ENCODE data around the gene HBA2. TPM values are rescaled to one million over a fixed set of nuclear protein-coding genes. Genes with fewer than 3 reads are reported as not detected.
"Not testable (repeated sequence)": the region's sequence is repeated elsewhere in the genome, so short reads cannot be mapped to it uniquely, and the experiment has no call there.

The HBA2 gene
- total RNA-seq, 3 donors from 2014 or later (not counting 1 experiment from before 2014, with no cell fraction given) = 3.2 to 9.9 TPM; not detected in 1

DNA sequence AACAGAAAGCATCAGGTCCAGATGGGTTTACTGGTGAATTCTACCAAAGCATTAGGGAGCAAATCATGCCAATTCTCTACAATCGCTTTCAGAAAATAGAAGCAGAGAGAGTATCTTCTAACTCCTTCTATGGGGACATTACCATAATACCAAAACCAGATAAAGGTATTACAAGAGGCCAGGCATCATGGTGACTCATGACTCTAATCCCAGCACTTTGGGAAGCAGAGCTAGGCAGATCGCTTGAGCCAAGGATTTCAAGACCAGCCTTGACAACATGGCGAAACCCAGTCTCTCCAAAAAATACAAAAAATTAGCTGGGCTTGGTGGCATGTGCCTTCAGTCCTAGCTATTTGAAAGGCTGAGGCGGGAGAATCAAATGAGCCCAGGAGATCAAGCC is 30.6 kb downstream of the HBA2 start:
- peaks cover 15% of the 10 kb centered on the region for H3K36me3 Mint-ChIP-seq

DNA sequence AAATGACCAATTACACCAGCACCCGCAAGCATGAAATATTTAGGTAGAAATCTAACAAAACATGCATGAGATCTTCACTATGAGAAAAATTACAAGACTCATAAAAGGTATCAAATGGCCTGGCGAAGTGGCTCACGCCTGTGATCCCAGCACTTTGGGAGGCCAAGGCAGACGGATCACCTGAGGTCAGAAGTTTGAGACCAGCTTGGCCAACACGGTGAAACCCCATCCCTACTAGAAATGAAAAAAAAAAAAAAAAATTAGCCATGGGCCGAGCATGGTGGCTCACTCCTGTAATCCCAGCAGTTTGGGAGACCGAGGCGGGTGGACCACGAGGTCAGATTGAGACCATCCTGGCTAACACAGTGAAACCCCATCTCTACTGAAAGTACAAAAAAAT is 31.4 kb downstream of the HBA2 start:
- H3K27ac Mint-ChIP-seq; H3K4me1 ChIP-seq (ENCODE audit: control insufficient read depth, insufficient read depth, low read length); H3K4me3 Mint-ChIP-seq; H3K27me3 Mint-ChIP-seq (ENCODE audit: low read depth in 2 of 2); H3K4me3 ChIP-seq (ENCODE audit: low read length); H3K9me3 Mint-ChIP-seq; intact Hi-C loops (cut with micrococcal nuclease); H3K27me3 ChIP-seq (ENCODE audit: control insufficient read depth, insufficient read depth, low read length); DNase-seq; H3K27ac ChIP-seq (ENCODE audit: low read length); H3K9me3 ChIP-seq (ENCODE audit: control insufficient read depth, insufficient read depth, low read length); ATAC-seq; H3K4me1 Mint-ChIP-seq: not testable (repeated sequence)
- peaks cover 65% of the 10 kb centered on the region for H3K36me3 ChIP-seq (ENCODE audit: control insufficient read depth, insufficient read depth, low read length)
- 94% methylated on average over 9 of the region's 9 CpGs for WGBS (ENCODE audit: insufficient coverage)
- H3K36me3 Mint-ChIP-seq = peaks cover 21% of the 10 kb centered on the region

More for the DNA sequence above, 30.6 kb downstream of the HBA2 start:
- ATAC-seq = no peak
- H3K4me3 ChIP-seq (ENCODE audit: low read length) = no peak overlapping the region
- intact Hi-C loops (cut with micrococcal nuclease) = no loop called here
- no peak overlapping the region for H3K27ac ChIP-seq (ENCODE audit: low read length)
- TF ChIP-seq, protein P1, sequence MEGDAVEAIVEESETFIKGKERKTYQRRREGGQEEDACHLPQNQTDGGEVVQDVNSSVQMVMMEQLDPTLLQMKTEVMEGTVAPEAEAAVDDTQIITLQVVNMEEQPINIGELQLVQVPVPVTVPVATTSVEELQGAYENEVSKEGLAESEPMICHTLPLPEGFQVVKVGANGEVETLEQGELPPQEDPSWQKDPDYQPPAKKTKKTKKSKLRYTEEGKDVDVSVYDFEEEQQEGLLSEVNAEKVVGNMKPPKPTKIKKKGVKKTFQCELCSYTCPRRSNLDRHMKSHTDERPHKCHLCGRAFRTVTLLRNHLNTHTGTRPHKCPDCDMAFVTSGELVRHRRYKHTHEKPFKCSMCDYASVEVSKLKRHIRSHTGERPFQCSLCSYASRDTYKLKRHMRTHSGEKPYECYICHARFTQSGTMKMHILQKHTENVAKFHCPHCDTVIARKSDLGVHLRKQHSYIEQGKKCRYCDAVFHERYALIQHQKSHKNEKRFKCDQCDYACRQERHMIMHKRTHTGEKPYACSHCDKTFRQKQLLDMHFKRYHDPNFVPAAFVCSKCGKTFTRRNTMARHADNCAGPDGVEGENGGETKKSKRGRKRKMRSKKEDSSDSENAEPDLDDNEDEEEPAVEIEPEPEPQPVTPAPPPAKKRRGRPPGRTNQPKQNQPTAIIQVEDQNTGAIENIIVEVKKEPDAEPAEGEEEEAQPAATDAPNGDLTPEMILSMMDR (IDR thresholded peaks at IDR 0.05) = no peak
- whole genome bisulfite sequencing (ENCODE audit: insufficient coverage) = 99% methylated on average over 4 of the region's 4 CpGs
- no peaks in the 10 kb centered on the region for H3K9me3 ChIP-seq (ENCODE audit: control insufficient read depth, insufficient read depth, low read length)
- H3K4me1 Mint-ChIP-seq = peaks cover 0 to 4% of the 10 kb centered on the region in 2 donors
- no peak overlapping the region for H3K4me3 Mint-ChIP-seq
- H3K27ac Mint-ChIP-seq = no peak overlapping the region
- no peaks in the 10 kb centered on the region for H3K27me3 Mint-ChIP-seq (ENCODE audit: low read depth in 2 of 2)
- no peaks in the 10 kb centered on the region for H3K27me3 ChIP-seq (ENCODE audit: control insufficient read depth, insufficient read depth, low read length)
- H3K4me1 ChIP-seq (ENCODE audit: control insufficient read depth, insufficient read depth, low read length) = no peaks in the 10 kb centered on the region
- H3K36me3 ChIP-seq (ENCODE audit: control insufficient read depth, insufficient read depth, low read length) = peaks cover 66% of the 10 kb centered on the region
- no peaks in the 10 kb centered on the region for H3K9me3 Mint-ChIP-seq
- DNase-seq = no peak

DNA sequence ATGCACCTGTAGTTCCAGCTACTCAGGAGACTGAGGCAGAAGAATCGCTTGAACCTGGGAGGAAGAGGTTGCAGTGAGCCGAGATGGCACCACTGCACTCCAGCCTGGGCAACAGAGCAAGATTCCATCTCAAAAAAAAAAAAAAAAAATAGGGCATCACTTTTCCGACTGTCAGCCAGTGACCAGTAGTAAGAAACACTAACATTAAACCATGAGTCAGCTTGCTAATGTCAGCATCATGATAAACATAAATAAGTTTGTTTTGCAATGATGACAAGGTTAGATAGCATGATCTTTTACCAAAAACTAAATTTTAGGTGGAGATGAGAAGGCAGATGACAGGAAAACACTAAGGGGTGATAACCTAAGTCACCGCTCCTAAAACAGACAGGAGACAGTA is 36.7 kb downstream of the HBA2 start:
- H3K4me3 ChIP-seq (ENCODE audit: low read length); H3K27ac ChIP-seq (ENCODE audit: low read length); ATAC-seq; H3K27me3 ChIP-seq (ENCODE audit: control insufficient read depth, insufficient read depth, low read length); H3K4me3 Mint-ChIP-seq; H3K27ac Mint-ChIP-seq; H3K9me3 Mint-ChIP-seq; intact Hi-C loops (cut with micrococcal nuclease); H3K27me3 Mint-ChIP-seq (ENCODE audit: low read depth in 2 of 2); DNase-seq; H3K4me1 ChIP-seq (ENCODE audit: control insufficient read depth, insufficient read depth, low read length); H3K4me1 Mint-ChIP-seq; H3K9me3 ChIP-seq (ENCODE audit: control insufficient read depth, insufficient read depth, low read length): not testable (repeated sequence)
- peaks cover 64% of the 10 kb centered on the region for H3K36me3 ChIP-seq (ENCODE audit: control insufficient read depth, insufficient read depth, low read length)
- 97% methylated on average over 3 of the region's 4 CpGs for WGBS (ENCODE audit: insufficient coverage)
- H3K36me3 Mint-ChIP-seq = peaks cover 21% of the 10 kb centered on the region

DNA sequence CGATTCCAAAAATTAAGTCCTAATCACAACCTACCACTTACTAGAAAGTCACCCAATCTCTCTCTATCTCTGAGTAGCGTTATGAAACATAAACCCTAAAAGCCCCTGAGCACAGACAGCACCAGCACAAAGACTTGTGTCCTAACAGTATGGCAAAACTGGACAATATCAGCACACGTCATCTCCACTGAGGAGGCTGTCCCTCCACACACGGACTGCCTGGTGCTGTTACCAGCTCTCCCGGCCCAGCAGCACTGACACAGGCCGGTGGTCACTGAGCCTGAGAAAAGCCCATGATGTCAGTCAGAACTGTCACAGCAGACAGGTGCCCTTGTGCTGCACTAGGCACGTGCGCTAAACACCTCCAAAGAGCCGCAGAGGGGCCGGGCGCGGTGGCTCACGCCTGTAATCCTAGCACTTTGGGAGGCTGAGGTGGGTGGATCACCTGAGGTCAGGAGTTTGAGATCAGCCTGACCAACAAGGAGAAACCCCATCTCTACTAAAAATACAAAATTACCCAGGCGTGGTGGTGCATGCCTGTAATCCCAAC is 39.0 kb downstream of the HBA2 start:
- H3K9me3 Mint-ChIP-seq; H3K27ac ChIP-seq (ENCODE audit: low read length); H3K9me3 ChIP-seq (ENCODE audit: control insufficient read depth, insufficient read depth, low read length); H3K27me3 Mint-ChIP-seq (ENCODE audit: low read depth in 2 of 2); DNase-seq; H3K4me3 ChIP-seq (ENCODE audit: low read length); H3K4me1 ChIP-seq (ENCODE audit: control insufficient read depth, insufficient read depth, low read length); ATAC-seq; H3K27me3 ChIP-seq (ENCODE audit: control insufficient read depth, insufficient read depth, low read length); H3K27ac Mint-ChIP-seq; intact Hi-C loops (cut with micrococcal nuclease); H3K4me1 Mint-ChIP-seq; H3K4me3 Mint-ChIP-seq: not testable (repeated sequence)
- WGBS (ENCODE audit: insufficient coverage) = 95% methylated on average over 14 of the region's 14 CpGs
- H3K36me3 Mint-ChIP-seq = peaks cover 12% of the 10 kb centered on the region
- H3K36me3 ChIP-seq (ENCODE audit: control insufficient read depth, insufficient read depth, low read length) = peaks cover 56% of the 10 kb centered on the region

DNA sequence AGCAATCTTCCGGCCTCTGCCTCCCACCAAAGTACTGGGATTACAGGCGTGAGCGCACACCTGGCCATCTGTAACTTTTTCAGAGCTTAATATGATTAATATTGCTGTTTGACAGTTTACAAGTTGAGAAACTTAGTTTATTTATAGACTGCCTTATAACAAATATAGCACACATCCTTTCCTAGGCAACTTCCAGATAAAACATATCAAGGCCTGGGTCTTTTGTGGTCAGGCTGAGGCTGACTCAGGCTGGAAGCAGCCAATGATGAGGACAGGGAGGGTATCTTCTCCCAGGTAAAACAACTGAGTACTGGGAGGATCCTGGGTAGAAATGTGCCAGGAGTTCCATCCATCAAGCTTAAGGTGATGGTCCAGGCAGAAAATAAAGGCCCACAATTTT is 40.3 kb downstream of the HBA2 start:
- Histone ChIP-seq H3K27me3 (ENCODE audit: control insufficient read depth, insufficient read depth, low read length) (no peaks in the 10 kb centered on the region), H3K9me3 (ENCODE audit: control insufficient read depth, insufficient read depth, low read length) (no peaks in the 10 kb centered on the region), H3K4me3 (ENCODE audit: low read length) (no peak overlapping the region), H3K36me3 (ENCODE audit: control insufficient read depth, insufficient read depth, low read length) (peaks cover 59% of the 10 kb centered on the region), H3K4me1 (ENCODE audit: control insufficient read depth, insufficient read depth, low read length) (no peaks in the 10 kb centered on the region), H3K27ac (ENCODE audit: low read length) (no peak overlapping the region)
- H3K27ac Mint-ChIP-seq = no peak overlapping the region
- no peak for ATAC-seq
- H3K36me3 Mint-ChIP-seq = peaks cover 8% of the 10 kb centered on the region
- no peak for DNase-seq
- H3K4me3 Mint-ChIP-seq = no peak overlapping the region
- no peaks in the 10 kb centered on the region for H3K9me3 Mint-ChIP-seq
- WGBS (ENCODE audit: insufficient coverage) = 100% methylated on average over 3 of the region's 3 CpGs
- TF ChIP-seq, protein P1 (IDR thresholded peaks at IDR 0.05) = no peak
- intact Hi-C loops (cut with micrococcal nuclease) = no loop called here
- H3K27me3 Mint-ChIP-seq (ENCODE audit: low read depth in 2 of 2) = no peaks in the 10 kb centered on the region
- H3K4me1 Mint-ChIP-seq = peaks cover 0 to 8% of the 10 kb centered on the region in 2 donors
